H1 (cell line): Measurements from ENCODE around the gene MIDN. TPM values are rescaled to one million over a fixed set of nuclear protein-coding genes. Genes with fewer than 3 reads are reported as not detected.

Experiments
- CTCF ChIA-PET: fragments of 300-600 bp; sonication (Branson Sonifier 250); formaldehyde crosslinking; loops from one replicate; lab custom pipeline; 2021; ENCODE audit not compliant: partially characterized antibody; lab: Charles Lee
- POLR2A ChIA-PET: fragments of 300-600 bp; sonication (Branson Sonifier 250); formaldehyde crosslinking; loops from one replicate; lab custom pipeline; 2021; ENCODE audit warnings: inconsistent platforms; ENCODE audit not compliant: partially characterized antibody; lab: Charles Lee
- DNase-seq, 2 experiments: peaks; one replicate each; pipeline versions ENCODE4 v3.0.0 to v3.0.0-alpha.2; 2010 to 2022; ENCODE audit warnings: low spot score in 2 of 2, low read depth in 1 of 2, mixed read lengths in 1 of 2
- FAIRE-seq: peaks from 2 replicates; lab custom pipeline; 2011; peaks lifted over from hg19 to GRCh38; lab: Jason Lieb, UNC
- H2AFZ ChIP-seq: 2 replicates; pipeline ENCODE4 v1.8.1; 2012; ENCODE audit warnings: low read length, inconsistent platforms
- H2AK5ac ChIP-seq: 2 replicates; pipeline ENCODE4 v1.6.1; 2013; ENCODE audit warnings: low read depth, low read length
- H2BK120ac ChIP-seq: replicated peaks from 2 replicates; pipeline ENCODE3; 2013; ENCODE audit warnings: low read depth, low read length, inconsistent platforms
- H2BK12ac ChIP-seq: 2 replicates; pipeline ENCODE4 v1.6.1; 2013; ENCODE audit warnings: low read depth, low read length
- H2BK15ac ChIP-seq: 2 replicates; pipeline ENCODE4 v1.6.1; 2013; ENCODE audit warnings: low read length
- H2BK20ac ChIP-seq: 2 replicates; pipeline ENCODE4 v1.6.1; 2013; ENCODE audit warnings: low read length
- H2BK5ac ChIP-seq: 2 replicates; pipeline ENCODE4 v1.6.1; 2013; ENCODE audit warnings: low read depth, low read length
- H3K14ac ChIP-seq: 2 replicates; pipeline ENCODE4 v1.6.1; 2013; ENCODE audit warnings: inconsistent platforms; ENCODE audit not compliant: insufficient read length
- H3K18ac ChIP-seq: 2 replicates; pipeline ENCODE4 v1.6.1; 2013; ENCODE audit warnings: low read length; ENCODE audit errors: extremely low read depth
- H3K23ac ChIP-seq: 2 replicates; pipeline ENCODE4 v1.6.1; 2013; ENCODE audit warnings: inconsistent platforms; ENCODE audit not compliant: insufficient read length
- H3K23me2 ChIP-seq: 2 replicates; pipeline ENCODE4 v1.6.1; 2013; ENCODE audit warnings: low read depth, low read length
- H3K27ac ChIP-seq: 2 replicates; pipeline ENCODE4 v1.6.1; 2011; ENCODE audit warnings: low read depth, low read length, inconsistent platforms
- H3K27me3 ChIP-seq, 4 experiments: replicated peaks in 1 of 4; 1 replicate in 1 of 4; 2 replicates in 3 of 4; pipeline versions ENCODE4 v1.6.1 to v1.8.1; 2011 to 2013; ENCODE audit warnings: low read length in 3 of 4, mild to moderate bottlenecking in 3 of 4, inconsistent platforms in 2 of 4, mixed read lengths in 2 of 4, moderate library complexity in 1 of 4; ENCODE audit not compliant: control insufficient read depth in 3 of 4, insufficient read depth in 3 of 4; ENCODE audit errors: extremely low read depth in 1 of 4
- H3K36me3 ChIP-seq, 4 experiments: 2 replicates each; pipeline versions ENCODE4 v1.6.1 to v1.8.1; 2011 to 2013; ENCODE audit warnings: mild to moderate bottlenecking in 4 of 4, low read length in 3 of 4, moderate library complexity in 2 of 4, control low read depth in 1 of 4, inconsistent platforms in 1 of 4; ENCODE audit not compliant: insufficient read depth in 4 of 4, control insufficient read depth in 2 of 4
- H3K4ac ChIP-seq: replicated peaks from 2 replicates; pipeline ENCODE3; 2013; ENCODE audit warnings: low read length, low read depth, mixed read lengths, inconsistent platforms; ENCODE audit not compliant: insufficient read length
- H3K4me1 ChIP-seq, 4 experiments: replicated peaks in 1 of 4; 1 replicate in 1 of 4; 2 replicates in 3 of 4; pipeline versions ENCODE4 v1.6.1 to v1.8.1; 2011 to 2013; ENCODE audit warnings: low read length in 3 of 4, inconsistent platforms in 2 of 4, mixed read lengths in 1 of 4; ENCODE audit not compliant: insufficient read depth in 4 of 4, control insufficient read depth in 3 of 4
- H3K4me2 ChIP-seq, 2 experiments: 2 replicates each; pipeline versions ENCODE4 v1.6.1 to v1.8.1; 2011 to 2013; ENCODE audit warnings: low read depth in 2 of 2, low read length in 2 of 2, control low read depth in 1 of 2, inconsistent platforms in 1 of 2, mild to moderate bottlenecking in 1 of 2; ENCODE audit not compliant: insufficient read depth in 1 of 2
- H3K4me3 ChIP-seq, 4 experiments: fragments of 200-600, 300-600 bp in 1 of 4; sonication (generic), shearing (Covaris generic), sonication (Bioruptor Twin) in 1 of 4; 2 replicates each; pipeline versions ENCODE4 v1.5.1 to v1.8.1; 2011 to 2016; ENCODE audit warnings: low read length in 4 of 4, low read depth in 3 of 4, control low read depth in 2 of 4, inconsistent platforms in 2 of 4, mild to moderate bottlenecking in 2 of 4, mixed read lengths in 1 of 4, moderate library complexity in 1 of 4; ENCODE audit not compliant: insufficient read depth in 2 of 4; ENCODE audit errors: extremely low read depth in 1 of 4
- H3K56ac ChIP-seq: replicated peaks from 2 replicates; pipeline ENCODE3; 2013; ENCODE audit warnings: low read depth, mild to moderate bottlenecking, mixed read lengths, low read length, inconsistent platforms; ENCODE audit not compliant: insufficient read length
- H3K79me1 ChIP-seq: 2 replicates; pipeline ENCODE4 v1.6.1; 2013; ENCODE audit warnings: low read depth, low read length, control low read depth
- H3K79me2 ChIP-seq, 2 experiments: 2 replicates each; pipeline versions ENCODE4 v1.6.1 to v1.8.1; 2012 to 2013; ENCODE audit warnings: low read length in 2 of 2, mild to moderate bottlenecking in 2 of 2, inconsistent platforms in 1 of 2; ENCODE audit not compliant: insufficient read depth in 2 of 2, control insufficient read depth in 1 of 2
- H3K9ac ChIP-seq, 4 experiments: replicated peaks in 1 of 4; 1 replicate in 1 of 4; 2 replicates in 3 of 4; pipeline versions ENCODE4 v1.6.1 to v1.8.1; 2011 to 2013; ENCODE audit warnings: low read depth in 3 of 4, low read length in 3 of 4, control low read depth in 2 of 4, mild to moderate bottlenecking in 2 of 4, moderate library complexity in 2 of 4, inconsistent platforms in 1 of 4; ENCODE audit errors: extremely low read depth in 1 of 4
- H3K9me3 ChIP-seq, 2 experiments: 2 replicates each; pipeline versions ENCODE4 v1.6.1 to v1.8.1; 2012 to 2013; ENCODE audit warnings: mild to moderate bottlenecking in 2 of 2, moderate library complexity in 2 of 2, control low read depth in 1 of 2, inconsistent platforms in 1 of 2, low read depth in 1 of 2, low read length in 1 of 2, mixed read lengths in 1 of 2; ENCODE audit not compliant: insufficient read depth in 2 of 2
- H4K20me1 ChIP-seq, 2 experiments: replicated peaks in 1 of 2; 2 replicates each; pipeline versions ENCODE3 to v1.8.1; 2011 to 2013; ENCODE audit warnings: inconsistent platforms in 2 of 2, low read length in 2 of 2, mild to moderate bottlenecking in 1 of 2; ENCODE audit not compliant: insufficient read depth in 2 of 2, control insufficient read depth in 1 of 2
- H4K5ac ChIP-seq: 2 replicates; pipeline ENCODE4 v1.6.1; 2013; ENCODE audit warnings: low read length, low read depth, mixed read lengths, inconsistent platforms; ENCODE audit not compliant: insufficient read length
- H4K8ac ChIP-seq: 2 replicates; pipeline ENCODE4 v1.8.0; 2013; ENCODE audit warnings: mild to moderate bottlenecking, moderate library complexity, low read length, inconsistent platforms; ENCODE audit not compliant: insufficient read depth; ENCODE audit errors: extremely low read depth
- H4K91ac ChIP-seq: replicated peaks from 2 replicates; pipeline ENCODE3; 2013; ENCODE audit warnings: low read length, mixed read lengths, inconsistent platforms; ENCODE audit not compliant: insufficient read length
- BACH1 ChIP-seq: IDR thresholded peaks from 2 replicates; pipeline ENCODE4 v1.6.1; 2012; ENCODE audit warnings: low read length, improper control_type of control experiment
- BRCA1 ChIP-seq: IDR thresholded peaks from 2 replicates; pipeline ENCODE4 v1.6.1; 2012; ENCODE audit warnings: low read depth, low read length, improper control_type of control experiment
- CBX5 ChIP-seq: fragments of 300-800, 300-1000 bp; sonication (generic); IDR thresholded peaks from 2 replicates; pipeline ENCODE4 v1.7.1; 2016; ENCODE audit warnings: antibody characterized with exemption, low read length, low read depth
- CEBPB ChIP-seq: IDR thresholded peaks from 2 replicates; pipeline ENCODE4 v1.6.1; 2012; ENCODE audit warnings: low read depth, low read length
- CREB1 ChIP-seq: IDR thresholded peaks from 2 replicates; pipeline ENCODE4 v1.6.1; 2012; ENCODE audit warnings: inconsistent platforms
- FOSL1 ChIP-seq: IDR thresholded peaks from 2 replicates; pipeline ENCODE4 v1.6.1; 2011; ENCODE audit warnings: mild to moderate bottlenecking, low read depth, low read length, moderate library complexity; ENCODE audit not compliant: insufficient read depth
- GTF2F1 ChIP-seq: IDR thresholded peaks from 2 replicates; pipeline ENCODE4 v1.6.1; 2012; ENCODE audit warnings: low read depth, low read length, improper control_type of control experiment, borderline replicate concordance
- SAP30 ChIP-seq: fragments of 300-600 bp; sonication (generic); IDR thresholded peaks from 2 replicates; pipeline ENCODE4 v1.7.1; 2012; ENCODE audit warnings: low read length, moderate library complexity, mild to moderate bottlenecking, inconsistent platforms; ENCODE audit not compliant: insufficient read depth, insufficient replicate concordance
- SIN3A ChIP-seq, 2 experiments: IDR thresholded peaks in 1 of 2; conservative IDR thresholded peaks in 1 of 2; 2 replicates each; pipeline ENCODE4 v1.6.1; 2011 to 2012; ENCODE audit warnings: low read length in 2 of 2, improper control_type of control experiment in 1 of 2, low read depth in 1 of 2, mild to moderate bottlenecking in 1 of 2
- WGBS, 2 experiments: shearing (Covaris generic) in 1 of 2; methylation state at CpG; one replicate each; pipeline versions ENCODE4 v1.1.6 to v1.1.7; 2013 to 2015; ENCODE audit warnings: low lambda C conversion rate in 2 of 2, mixed read lengths in 2 of 2, inconsistent platforms in 1 of 2, low coverage in 1 of 2, missing lambda C conversion rate in 1 of 2; ENCODE audit not compliant: insufficient replicate concordance in 2 of 2, insufficient coverage in 1 of 2, insufficient read length in 1 of 2; ENCODE audit errors: extremely low coverage in 1 of 2, missing lambda C conversion rate in 1 of 2; 5-methylcytosine and 5-hydroxymethylcytosine counted together
- polyA plus RNA-seq, 7 experiments: library from polyadenylated mRNA; depleted of rRNA in 3 of 7; stranded (reverse) in 5 of 7; unstranded in 2 of 7; fragments of >200 nt in 5 of 7; fragments of 200-250 nt in 2 of 7; gene quantifications; 1 replicate in 5 of 7; 2 replicates in 1 of 7; 4 replicates in 1 of 7; pipeline versions ENCODE4 v1.2.1 to v1.2.3, GENCODE V29; 2011 to 2013; ENCODE audit warnings: missing spikeins in 2 of 7, mixed read lengths in 2 of 7
- total RNA-seq: library from RNA; stranded (reverse); fragmentation: NEBNext Ultra II Directional; extraction: Animal tissue kit (Norgen Biotek cat#: 25700); gene quantifications from 2 replicates; pipeline ENCODE4 v1.2.1, GENCODE V29; 2021
- TF ChIP-seq, protein P1 (sequence below): IDR thresholded peaks from 2 replicates; pipeline ENCODE4 v1.6.1; 2012; ENCODE audit warnings: inconsistent platforms
- TF ChIP-seq, protein P2 (sequence below), 3 experiments: IDR thresholded peaks; 1 replicate in 2 of 3; 2 replicates in 1 of 3; pipeline versions ENCODE4 v1.5.1 to v1.6.1; 2011; ENCODE audit warnings: low read length in 3 of 3, mild to moderate bottlenecking in 3 of 3, inconsistent platforms in 2 of 3, low read depth in 1 of 3, moderate library complexity in 1 of 3; ENCODE audit not compliant: insufficient read depth in 1 of 3; ENCODE audit errors: control extremely low read depth in 1 of 3

The MIDN gene
- total and polyA plus RNA-seq, 2 of the 8 experiments (the other 6 are each of a cell fraction or from before 2014, with no cell fraction given), result 39.8 to 159 TPM

GRCh38 chr19:1232652-1233072, 15.7 kb upstream of the MIDN start:
- H4K20me1 ChIP-seq, result peaks cover 2 to 22% of the 10 kb centered on the region in 2 experiments
- POLR2A ChIA-PET, result interaction anchor here (0.8 to 1.9 kb wide), 9 partner anchors 9 to 229 kb away, joined by 3 to 6 read pairs (median 3); partner anchors contain the start of genes ATP5F1D and FAM174C
- CTCF ChIA-PET, result interaction anchor here (0.9 to 1.9 kb wide), 4 partner anchors 10 to 15 kb away, joined by 5 to 8 read pairs (median 6); no protein-coding TSS in a partner anchor
- H3K4me3 ChIP-seq, result no peak overlapping the region
- H3K9me3 ChIP-seq, result no peaks in the 10 kb centered on the region
- no peak overlapping the region for H4K5ac ChIP-seq
- no peak overlapping the region for H3K56ac ChIP-seq
- H3K4ac ChIP-seq, result no peak overlapping the region
- H2BK20ac ChIP-seq, result no peak overlapping the region
- peaks cover 0 to 6% (median 4%) of the 10 kb centered on the region in 4 experiments; a peak in 2 of 7 replicates for H3K4me1 ChIP-seq
- no peak overlapping the region for H2BK15ac ChIP-seq
- H3K23me2 ChIP-seq, result peaks cover 3% of the 10 kb centered on the region; the same call in 1 of the 2 replicates
- no peak overlapping the region for H3K27ac ChIP-seq
- no peak overlapping the region for H3K14ac ChIP-seq
- H3K9ac ChIP-seq, result no peak overlapping the region
- no peak overlapping the region for H2AK5ac ChIP-seq
- no peak overlapping the region for H2BK12ac ChIP-seq
- H2AFZ ChIP-seq, result no peak overlapping the region
- no peak overlapping the region for H4K91ac ChIP-seq
- no peak overlapping the region for H3K4me2 ChIP-seq
- no peak overlapping the region for H3K18ac ChIP-seq
- no peak overlapping the region for H3K23ac ChIP-seq
- no peak overlapping the region for H2BK120ac ChIP-seq
- no peaks in the 10 kb centered on the region for H3K27me3 ChIP-seq
- DNase-seq, result no peak
- no peak overlapping the region for H4K8ac ChIP-seq
- H3K36me3 ChIP-seq, result peaks cover 5 to 63% (median 7%) of the 10 kb centered on the region in 4 experiments; a peak in 6 of 8 replicates
- 95% methylated on average over 12 of the region's 15 CpGs; no CpG with 5 or more reads in 1 of the 2 experiments for whole genome bisulfite sequencing, 2 experiments
- no peaks in the 10 kb centered on the region; a peak in 1 of 4 replicates for H3K79me2 ChIP-seq
- no peak overlapping the region for H2BK5ac ChIP-seq
- no peak for FAIRE-seq
- 0 out of 2 replicates have a peak, but pooled peaks cover 3% of the 10 kb centered on the region for H3K79me1 ChIP-seq
- no peak for TF ChIP-seq BRCA1
- no peak for TF ChIP-seq SIN3A (conservative IDR thresholded peaks at IDR 0.05 in 1 of 2, IDR thresholded peaks at IDR 0.05 in 1 of 2; ENCODE audit: low read depth in 1 of 2, low read length in 2 of 2)
- TF ChIP-seq, protein P1, sequence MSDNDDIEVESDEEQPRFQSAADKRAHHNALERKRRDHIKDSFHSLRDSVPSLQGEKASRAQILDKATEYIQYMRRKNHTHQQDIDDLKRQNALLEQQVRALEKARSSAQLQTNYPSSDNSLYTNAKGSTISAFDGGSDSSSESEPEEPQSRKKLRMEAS, result no peak
- TF ChIP-seq CBX5, result no peak
- no peak for TF ChIP-seq CEBPB
- no peak for TF ChIP-seq SAP30
- no peak for TF ChIP-seq CREB1
- TF ChIP-seq BACH1, result no peak
- TF ChIP-seq GTF2F1, result no peak
- TF ChIP-seq, protein P2, sequence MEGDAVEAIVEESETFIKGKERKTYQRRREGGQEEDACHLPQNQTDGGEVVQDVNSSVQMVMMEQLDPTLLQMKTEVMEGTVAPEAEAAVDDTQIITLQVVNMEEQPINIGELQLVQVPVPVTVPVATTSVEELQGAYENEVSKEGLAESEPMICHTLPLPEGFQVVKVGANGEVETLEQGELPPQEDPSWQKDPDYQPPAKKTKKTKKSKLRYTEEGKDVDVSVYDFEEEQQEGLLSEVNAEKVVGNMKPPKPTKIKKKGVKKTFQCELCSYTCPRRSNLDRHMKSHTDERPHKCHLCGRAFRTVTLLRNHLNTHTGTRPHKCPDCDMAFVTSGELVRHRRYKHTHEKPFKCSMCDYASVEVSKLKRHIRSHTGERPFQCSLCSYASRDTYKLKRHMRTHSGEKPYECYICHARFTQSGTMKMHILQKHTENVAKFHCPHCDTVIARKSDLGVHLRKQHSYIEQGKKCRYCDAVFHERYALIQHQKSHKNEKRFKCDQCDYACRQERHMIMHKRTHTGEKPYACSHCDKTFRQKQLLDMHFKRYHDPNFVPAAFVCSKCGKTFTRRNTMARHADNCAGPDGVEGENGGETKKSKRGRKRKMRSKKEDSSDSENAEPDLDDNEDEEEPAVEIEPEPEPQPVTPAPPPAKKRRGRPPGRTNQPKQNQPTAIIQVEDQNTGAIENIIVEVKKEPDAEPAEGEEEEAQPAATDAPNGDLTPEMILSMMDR (IDR thresholded peaks at IDR 0.05; ENCODE audit: control extremely low read depth in 1 of 3, insufficient read depth in 1 of 3, low read depth in 1 of 3, low read length in 3 of 3), result no peak
- TF ChIP-seq FOSL1, result no peak
